C4-2B (cell line): ENCODE results near the gene CHST11.

Experiments used
- H3K27ac ChIP-seq: fragments of 450-650 bp; 2 replicates; pipeline ENCODE4 v1.5.1; 2017
- CTCF ChIP-seq: fragments of 450-650 bp; conservative IDR thresholded peaks from 2 replicates; pipeline ENCODE4 v1.5.1; 2017; ENCODE audit warnings: mild to moderate bottlenecking
- ZFX ChIP-seq: fragments of 450-650 bp; IDR thresholded peaks from 2 replicates; pipeline ENCODE4 v1.6.1; 2017

Gene CHST11

GRCh38 chr12:104719700-104720338, 263.1 kb downstream of the CHST11 start:
- H3K27ac ChIP-seq, result no peak overlapping the region
- TF ChIP-seq CTCF (no peak), ZFX (no peak)

GRCh38 chr12:104720339-104721038, 263.7 kb downstream of the CHST11 start:
- no peak overlapping the region for H3K27ac ChIP-seq
- TF ChIP-seq ZFX (no peak), CTCF (no peak)

- no peak overlapping the region for H3K27ac ChIP-seq
- no peak for TF ChIP-seq ZFX
- TF ChIP-seq CTCF, result no peak
Measured at GRCh38 chr12:104721039-104721405, 264.3 kb downstream of the CHST11 start.

- no peak overlapping the region for H3K27ac ChIP-seq
Measured at GRCh38 chr12:104721936-104722335, 265.2 kb downstream of the CHST11 start.

GRCh38 chr12:104722601-104723534, 266.1 kb downstream of the CHST11 start:
- TF ChIP-seq CTCF, result no peak
- H3K27ac ChIP-seq, result no peak overlapping the region

More at GRCh38 chr12:104721936-104722335, 265.2 kb downstream of the CHST11 start:
- TF ChIP-seq CTCF, result no peak
- no peak for TF ChIP-seq ZFX

- H3K27ac ChIP-seq, result no peak overlapping the region
- TF ChIP-seq CTCF, result no peak
Measured at GRCh38 chr12:104723895-104724294, 267.1 kb downstream of the CHST11 start.
